GM18868 (cell line): ENCODE data around the gene FILIP1L.
A peak's percentile ranks its signal among the peaks of the same experiment; 100 is the strongest.
"Not testable (repeated sequence)": the region's sequence is repeated elsewhere in the genome, so short reads cannot be mapped to it uniquely, and the experiment has no call there.

Experiments used
- ATAC-seq: cut with Tn5 transposase; IDR thresholded peaks from one replicate; pipeline ENCODE4 v1.9.1; 2021; ENCODE audit warnings: mild to moderate bottlenecking, moderate library complexity; ENCODE audit not compliant: unreplicated experiment

Gene FILIP1L

DNA sequence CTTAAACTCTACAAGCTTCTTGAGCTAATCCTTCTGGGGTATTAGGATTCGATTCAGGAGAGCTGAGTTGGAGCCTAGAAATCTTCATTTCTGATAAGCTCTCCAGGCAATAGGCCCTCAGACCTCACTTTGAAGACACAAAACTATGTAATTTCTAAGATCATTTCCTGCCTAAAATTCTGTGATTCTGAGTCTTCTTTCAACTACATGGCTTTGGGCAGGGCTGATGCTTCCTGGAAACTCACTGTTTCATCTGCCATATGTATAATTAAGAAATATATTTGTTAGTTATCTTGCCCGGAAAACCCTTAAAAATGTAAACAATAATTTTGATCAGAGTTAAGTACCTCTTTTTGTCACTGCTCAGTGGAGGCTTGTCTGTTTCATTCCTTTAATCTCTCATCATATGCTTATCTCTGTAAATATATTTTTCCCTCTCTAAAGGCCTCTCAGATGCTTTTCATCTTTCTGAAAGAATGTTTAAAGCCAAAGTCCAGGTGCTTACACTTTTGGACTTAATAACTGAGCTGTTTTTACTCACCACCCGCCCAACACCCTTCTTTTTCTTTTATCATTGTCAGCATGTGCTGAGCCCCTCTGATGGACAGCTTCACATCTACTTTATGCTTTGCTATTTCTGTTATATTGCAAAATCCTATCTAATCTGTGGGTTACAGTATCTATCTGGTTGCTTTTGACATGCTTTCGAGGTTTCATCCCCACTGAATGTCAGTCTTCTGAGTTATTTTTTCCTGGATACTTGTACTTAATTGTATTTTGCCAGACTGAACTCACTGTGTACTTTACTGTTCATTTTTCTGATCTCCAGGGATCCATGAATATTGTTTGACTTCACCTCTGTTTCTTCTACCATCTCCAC, 38.2 kb downstream of the FILIP1L start:
- ATAC-seq: no peak

- no peak for ATAC-seq
These were observed 39.1 kb downstream of the FILIP1L start for GRCh38 chr3:100075196-100075595.

DNA sequence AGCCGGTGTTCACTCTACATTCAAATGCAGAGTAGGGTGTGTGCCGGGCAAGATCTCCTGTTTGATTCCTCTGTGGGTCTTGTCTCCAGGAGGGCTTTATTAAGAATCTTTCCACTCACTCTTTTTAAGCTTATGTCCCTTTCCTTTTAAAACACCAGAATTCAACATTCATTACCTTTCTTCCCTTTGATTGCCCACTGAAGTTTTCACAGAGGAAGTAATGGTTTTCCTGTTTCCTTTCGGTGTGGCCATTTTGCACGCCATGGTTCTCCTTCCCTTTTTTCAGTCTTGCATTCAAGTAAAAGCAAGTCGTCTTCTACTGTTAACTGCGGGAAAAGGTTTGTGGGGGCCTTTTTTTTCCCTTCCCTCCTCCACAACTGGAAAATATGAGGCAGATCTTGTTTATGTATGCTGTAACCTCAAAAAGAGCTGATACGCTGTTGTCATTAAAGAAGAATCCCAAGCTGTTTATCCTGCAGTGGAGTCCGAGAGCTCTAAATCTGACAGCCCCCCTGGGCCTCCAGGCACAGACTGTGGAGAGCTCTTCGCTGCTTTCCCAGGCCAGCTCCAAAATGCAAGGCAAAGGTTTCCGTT, 40.5 kb downstream of the FILIP1L start:
- ATAC-seq: no peak

- ATAC-seq: no peak
These were observed 41.1 kb downstream of the FILIP1L start for GRCh38 chr3:100073049-100073713.

- peak; percentile 73 for ATAC-seq
These were observed 41.8 kb downstream of the FILIP1L start for GRCh38 chr3:100072326-100073048.

GRCh38 chr3:100069472-100069871, 44.8 kb downstream of the FILIP1L start:
- ATAC-seq: no peak

DNA sequence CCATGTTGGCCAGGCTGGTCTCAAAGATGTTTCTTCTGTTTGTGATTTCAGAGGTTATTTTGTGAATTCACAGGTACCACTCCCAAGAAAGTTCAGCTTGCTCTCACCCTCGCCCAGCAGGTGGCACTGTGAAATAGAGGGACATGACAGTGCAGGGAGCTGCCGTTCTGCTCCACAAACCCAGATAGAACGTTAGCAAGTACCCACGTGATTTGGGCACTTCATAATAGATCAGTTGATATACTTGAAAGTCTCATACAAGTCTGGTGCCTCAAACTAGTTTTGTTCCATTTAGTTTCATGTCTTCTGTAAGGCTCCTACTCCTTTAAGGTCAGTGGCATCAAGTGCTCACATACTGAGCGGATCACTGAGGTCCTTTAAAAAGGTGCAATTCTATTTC, 45.5 kb downstream of the FILIP1L start:
- ATAC-seq: peak; percentile 72

- ATAC-seq: no peak
These were observed 46.7 kb downstream of the FILIP1L start for GRCh38 chr3:100067589-100067988.

GRCh38 chr3:100063929-100064461, 50.3 kb downstream of the FILIP1L start:
- no peak for ATAC-seq

DNA sequence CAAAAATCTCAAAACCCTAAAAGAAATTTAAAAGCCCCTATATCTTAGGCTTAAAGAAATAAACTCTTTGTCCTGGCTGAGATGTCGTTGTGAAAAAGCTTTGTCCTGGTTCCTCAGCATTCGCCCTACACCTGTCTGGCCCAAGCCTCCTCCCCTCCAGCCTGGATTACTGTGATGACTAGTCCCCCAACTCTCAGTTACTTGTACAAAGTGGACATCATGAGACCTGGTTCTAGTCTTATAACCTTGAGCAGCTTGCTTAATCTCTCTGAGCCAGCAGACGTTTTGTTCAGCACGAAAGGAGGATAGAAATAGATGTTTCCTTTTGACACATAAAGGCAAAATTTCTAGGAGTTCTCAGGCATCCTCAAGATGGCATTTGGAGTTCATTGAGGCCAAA, 51.6 kb downstream of the FILIP1L start:
- ATAC-seq: no peak

DNA sequence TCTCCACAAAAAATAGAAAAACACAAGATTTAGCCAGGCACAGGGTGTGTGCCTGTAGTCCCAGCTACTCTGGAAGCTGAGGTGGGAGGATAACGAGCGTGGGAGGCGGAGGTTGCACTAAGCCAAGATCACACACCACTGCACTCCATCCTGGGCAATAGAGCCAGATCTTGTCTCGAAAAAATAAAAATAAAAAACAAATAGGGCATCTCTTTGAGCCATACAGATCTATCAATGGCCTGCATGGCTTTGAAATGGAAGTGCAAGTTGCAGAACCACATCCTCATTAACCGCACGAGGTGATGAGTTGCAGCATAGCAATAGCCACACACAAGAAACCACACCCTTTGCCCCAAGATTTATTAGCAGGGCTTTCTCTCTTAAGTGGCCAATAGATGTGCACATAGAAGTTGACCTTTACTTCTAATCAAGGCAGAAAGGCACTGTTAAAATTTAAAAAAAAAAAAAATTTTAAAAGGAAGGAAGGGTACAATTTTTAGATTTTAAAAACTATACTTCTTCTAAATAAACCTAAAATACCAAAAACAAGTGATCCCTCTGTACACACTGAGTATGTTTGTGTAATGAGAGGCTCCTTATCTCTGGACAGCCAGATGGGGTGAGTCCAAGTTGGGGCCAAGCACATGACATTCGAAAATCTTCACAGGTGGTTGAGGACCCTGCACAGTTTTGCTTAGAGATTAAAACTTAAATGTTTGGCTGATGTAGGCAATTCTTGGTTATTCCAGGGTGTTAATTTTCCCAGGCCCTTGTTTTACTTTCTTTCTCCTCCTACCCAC, 53.4 kb downstream of the FILIP1L start:
- ATAC-seq: peak; percentile 47

GRCh38 chr3:100059472-100059871, 54.8 kb downstream of the FILIP1L start:
- no peak for ATAC-seq

DNA sequence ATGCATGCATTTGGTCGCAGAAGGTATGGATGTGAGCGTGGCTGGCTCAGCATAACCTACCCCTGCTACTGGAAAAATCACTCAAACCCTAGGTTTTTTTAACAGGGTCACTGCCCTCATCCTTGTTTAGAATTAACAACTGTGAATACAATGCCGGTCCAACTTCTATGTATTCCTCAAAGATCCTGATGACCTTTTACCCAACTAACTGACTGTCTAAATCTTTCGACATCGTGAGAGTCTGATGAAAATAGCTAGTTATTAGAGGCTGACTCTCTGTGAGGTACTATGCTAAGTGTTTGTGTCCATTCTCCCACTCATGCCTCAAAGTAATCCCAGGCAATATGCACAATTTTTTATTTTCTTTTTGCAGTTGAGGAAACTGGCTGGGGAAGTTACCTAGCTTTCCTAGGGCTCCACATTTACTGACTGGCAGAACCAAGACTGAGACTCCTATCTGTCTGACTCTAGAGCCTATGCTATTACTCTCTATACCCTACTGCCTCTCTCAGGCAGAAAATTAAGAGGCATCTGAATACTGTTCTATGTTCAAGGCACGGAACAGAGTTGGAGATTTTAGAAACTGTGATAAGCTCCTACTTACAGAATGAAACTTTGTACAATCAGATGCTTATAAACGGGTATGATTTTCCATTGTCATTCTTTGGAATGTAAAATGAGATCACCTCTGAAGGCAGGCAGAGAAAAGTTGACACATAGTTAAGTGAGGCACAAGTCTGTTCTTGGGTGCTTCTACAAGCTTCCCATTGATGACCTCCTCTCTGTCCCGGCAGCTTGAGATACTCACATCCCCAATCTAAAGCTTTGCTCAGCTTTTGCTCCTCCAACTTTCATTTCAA, 56.4 kb downstream of the FILIP1L start:
- ATAC-seq: no peak

DNA sequence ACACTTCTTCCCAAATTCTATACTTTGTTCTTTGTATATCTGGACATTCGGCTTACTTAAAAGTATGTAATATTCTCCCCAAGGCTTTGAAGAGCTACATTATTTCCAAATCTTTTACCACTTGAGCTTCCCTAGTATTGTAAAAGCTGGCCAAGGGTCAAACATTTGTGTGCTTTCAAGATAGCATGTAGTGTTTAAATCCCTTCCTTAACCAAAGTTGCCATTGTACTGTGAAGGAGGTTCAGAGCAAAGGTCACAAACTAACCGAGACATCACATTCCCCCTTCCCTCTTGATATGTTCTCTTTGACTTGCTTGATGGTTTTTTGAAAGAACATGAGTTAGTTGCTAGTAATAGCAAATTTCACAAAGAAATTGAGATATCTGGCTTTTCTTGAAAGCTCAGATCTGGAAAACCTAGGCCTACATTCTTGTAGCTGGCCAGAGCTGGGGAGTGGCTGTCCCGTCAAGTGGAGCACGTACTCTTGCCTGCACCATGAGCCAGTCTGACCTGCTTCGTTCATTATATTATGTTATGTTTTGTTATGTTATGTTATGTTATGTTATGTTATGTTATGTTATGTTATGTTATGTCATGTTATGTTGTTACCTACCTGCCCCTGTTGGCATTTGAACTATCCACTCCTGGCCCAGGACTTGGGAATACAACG, 60.2 kb downstream of the FILIP1L start:
- no peak for ATAC-seq

- not testable (repeated sequence) for ATAC-seq
These were observed 62.8 kb downstream of the FILIP1L start for GRCh38 chr3:100051513-100051912.

DNA sequence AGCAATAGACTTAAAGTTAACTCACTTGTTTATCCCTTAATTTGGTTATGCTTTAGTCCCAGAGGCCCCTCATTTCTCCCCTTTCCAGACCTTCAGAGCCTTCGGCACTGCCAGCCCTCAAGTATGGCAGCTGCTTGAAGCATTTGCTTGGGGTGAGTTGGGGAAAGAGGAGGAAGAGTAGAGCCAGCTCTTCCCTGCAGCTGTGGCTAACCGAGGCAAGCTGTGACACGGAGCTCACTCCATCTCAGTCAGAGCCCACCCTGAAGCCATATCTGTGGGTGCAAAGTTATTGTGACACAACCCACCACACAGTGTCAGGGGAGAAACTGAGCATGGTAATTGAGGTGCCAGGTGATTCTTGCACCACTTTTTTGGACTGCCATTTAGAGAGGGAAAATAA, 66.1 kb downstream of the FILIP1L start:
- ATAC-seq: no peak

GRCh38 chr3:100047455-100048141, 66.7 kb downstream of the FILIP1L start:
- ATAC-seq: peak; percentile 82

DNA sequence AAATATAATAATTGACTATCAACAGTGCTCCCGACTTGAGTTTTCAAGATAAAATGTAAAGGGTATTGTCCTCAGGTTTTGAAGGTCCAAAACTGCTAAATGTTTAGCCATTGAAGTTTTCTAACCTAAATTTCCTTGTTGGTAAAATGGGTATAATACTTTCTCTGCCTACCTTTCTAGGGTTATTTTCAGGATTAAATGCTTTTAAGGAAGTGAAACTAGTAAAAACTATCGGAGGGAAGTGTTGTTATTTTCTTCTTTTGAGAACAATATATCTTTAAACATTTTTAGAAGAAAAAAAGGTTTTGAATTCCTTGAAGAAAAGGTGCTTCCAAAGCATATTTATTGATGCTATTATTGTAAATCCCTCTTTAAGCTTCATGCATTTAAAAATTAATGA, 67.3 kb downstream of the FILIP1L start:
- ATAC-seq: no peak
